Mucosa of gallbladder (tissue), 1 donor: ENCODE measurements around the gene SMLR1. TPM values are rescaled to one million over a fixed set of nuclear protein-coding genes. Genes with fewer than 3 reads are reported as not detected.

Experiments
- total RNA-seq: library from RNA; stranded (reverse); gene quantifications from one replicate; pipeline ENCODE4 v1.2.1, GENCODE V29; 2021
- donor health status: DM: no; HTN: no; CAD: no.

The SMLR1 gene
- total RNA-seq, 1 donor from 2014 or later: 2.8 TPM

Other genes with a start within 250 kb of the SMLR1 start
- 110 TPM for gene EPB41L2, start 235.8 kb downstream of the SMLR1 start, total RNA-seq